Neural cell (in vitro differentiated cells): ENCODE results near the gene CNTFR.

Source experiments
- CTCF ChIP-seq: fragments of 450-650 bp; IDR thresholded peaks from 2 replicates; pipeline ENCODE4 v1.5.1; 2014; ENCODE audit warnings: antibody characterized with exemption, mild to moderate bottlenecking, moderate library complexity; ENCODE audit not compliant: poor library complexity, severe bottlenecking
- EP300 ChIP-seq: fragments of 450-650 bp; conservative IDR thresholded peaks from 2 replicates; pipeline ENCODE4 v1.6.1; 2014; ENCODE audit warnings: antibody characterized with exemption, mild to moderate bottlenecking, moderate library complexity; ENCODE audit not compliant: poor library complexity, severe bottlenecking
- EZH2 ChIP-seq: fragments of 200-600, 300-800 bp; shearing (Covaris generic), sonication (generic); IDR thresholded peaks from 2 replicates; pipeline ENCODE4 v1.6.1; 2014; ENCODE audit warnings: antibody characterized with exemption, low read length, borderline replicate concordance, mild to moderate bottlenecking; ENCODE audit not compliant: insufficient read depth, poor library complexity, severe bottlenecking
- RAD21 ChIP-seq: fragments of 450-650 bp; conservative IDR thresholded peaks from 2 replicates; pipeline ENCODE4 v1.6.1; 2014; ENCODE audit warnings: antibody characterized with exemption, mild to moderate bottlenecking, moderate library complexity
- REST ChIP-seq: IDR thresholded peaks from 2 replicates; pipeline ENCODE4 v1.6.1; 2012; ENCODE audit warnings: borderline replicate concordance
- TAF1 ChIP-seq: IDR thresholded peaks from 2 replicates; pipeline ENCODE4 v1.6.1; 2012; ENCODE audit warnings: low read depth

GRCh38 chr9:34558919-34559623, 30.5 kb downstream of the CNTFR start:
- TF ChIP-seq REST = no peak
- TF ChIP-seq CTCF = no peak
- no peak for TF ChIP-seq RAD21
- TF ChIP-seq EZH2 = no peak
- TF ChIP-seq EP300 = no peak
- TF ChIP-seq TAF1 = no peak
